Measurements from ENCODE around the gene UBC. TPM values are rescaled to one million over a fixed set of nuclear protein-coding genes. Genes with fewer than 3 reads are reported as not detected.

UBC gene
- total and polyA plus RNA-seq, 9 of the 15 experiments (the other 6 are each of a cell fraction or from before 2014, with no cell fraction given): 533 to 1,153 (median 813) TPM

GRCh38 chr12:124884587-124885438 is 29.6 kb downstream of the UBC start (continued):
- TF ChIP-seq MGA (IDR thresholded peaks at IDR 0.05): no peak
- TF ChIP-seq EP300 (IDR thresholded peaks at IDR 0.05; ENCODE audit: low read length): peak; percentile 85
- peak; percentile 53; the same call in 1 of the 2 replicates for TF ChIP-seq MECOM (CRISPR knock-in tag; IDR thresholded peaks at IDR 0.05)
- no peak for TF ChIP-seq ZNF707 (CRISPR knock-in tag; conservative IDR thresholded peaks at IDR 0.05)
- TF ChIP-seq KLF13 (tag; IDR thresholded peaks at IDR 0.05; ENCODE audit: borderline replicate concordance, low read depth): peak; percentile 14; the same call in 1 of the 2 replicates
- no peak for TF ChIP-seq ZFP91 (CRISPR knock-in tag; IDR thresholded peaks at IDR 0.05)
- peak; percentile 98 for TF ChIP-seq TCF3 (CRISPR knock-in tag; IDR thresholded peaks at IDR 0.05)
- no peak for TF ChIP-seq IRF2 (CRISPR knock-in tag; IDR thresholded peaks at IDR 0.05)
- no peak for TF ChIP-seq ZBTB1 (CRISPR knock-in tag; IDR thresholded peaks at IDR 0.05; ENCODE audit: borderline replicate concordance, low read depth)
- TF ChIP-seq ARID2 (IDR thresholded peaks at IDR 0.05): no peak
- no peak for TF ChIP-seq THRA (IDR thresholded peaks at IDR 0.05)

Measured in K562 (cell line).